ENCODE measurements around the gene CALCR. TPM values are rescaled to one million over a fixed set of nuclear protein-coding genes. Genes with fewer than 3 reads are reported as not detected.

The CALCR gene
- total and polyA plus RNA-seq, 2 of the 4 experiments (the other 2 are of a cell fraction) = not detected

DNA sequence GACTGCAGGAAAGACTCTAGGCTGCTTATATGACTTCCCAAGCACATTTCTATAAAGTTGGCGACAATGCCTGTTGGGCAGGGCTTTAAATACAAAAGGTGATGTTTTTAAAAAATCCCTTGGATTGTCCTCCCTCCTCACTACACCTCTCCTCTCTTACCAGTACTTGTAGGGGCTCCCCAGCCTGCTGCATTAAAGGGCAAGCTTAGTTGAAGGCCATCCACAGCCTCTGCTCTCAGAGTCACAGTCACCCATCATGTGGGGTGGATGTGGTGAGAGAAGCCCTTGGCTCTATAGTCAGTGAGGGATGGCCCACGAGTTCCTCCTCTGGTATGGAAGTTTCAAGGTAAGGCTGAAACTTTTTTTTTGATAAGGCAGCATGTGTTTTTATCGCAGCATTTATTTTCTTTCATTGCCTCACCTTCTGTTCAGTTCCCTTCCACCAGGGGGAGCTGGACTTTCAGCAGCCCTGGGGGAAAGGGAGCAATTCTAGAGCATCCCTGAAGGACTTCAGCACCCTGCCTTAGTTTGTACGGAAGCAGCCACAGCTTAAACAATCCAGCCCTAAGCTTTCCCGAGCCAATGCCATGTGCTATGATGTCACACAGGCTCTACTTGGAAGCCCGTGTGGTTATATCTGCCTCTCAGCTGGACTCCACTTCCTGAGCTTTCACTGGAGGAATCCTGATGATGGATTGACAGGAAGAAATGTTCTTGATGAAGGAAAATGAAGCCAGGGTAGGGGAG is 131.9 kb downstream of the CALCR start:
- Histone ChIP-seq H3K56ac (ENCODE audit: extremely low read depth, insufficient read depth, low read length) (no peak overlapping the region), H4K91ac (ENCODE audit: insufficient read depth, low read depth, low read length) (no peak overlapping the region), H4K20me1 (ENCODE audit: insufficient read depth, low read length) (no peaks in the 10 kb centered on the region), H3K36me3 (ENCODE audit: control insufficient read depth, insufficient read depth, low read length) (no peaks in the 10 kb centered on the region), H3K9ac (ENCODE audit: low read depth, low read length) (no peak overlapping the region), H2AK9ac (replicated peaks; ENCODE audit: low read depth, low read length, poor library complexity) (no peak overlapping the region), H2AFZ (replicated peaks; ENCODE audit: low read length, poor library complexity) (no peak overlapping the region), H3K9me1 (ENCODE audit: insufficient read depth, low read length) (no peaks in the 10 kb centered on the region), H4K8ac (ENCODE audit: low read depth in 2 of 2, low read length in 2 of 2) (no peak overlapping the region), H3K79me1 (ENCODE audit: low read depth in 1 of 2, low read length in 2 of 2) (no peaks in the 10 kb centered on the region), H2BK20ac (ENCODE audit: low read depth, low read length) (no peak overlapping the region), H3K27me3 (ENCODE audit: control insufficient read depth, insufficient read depth, low read length) (no peaks in the 10 kb centered on the region; the same call in 1 of the 2 replicates), H3K4me3 (ENCODE audit: insufficient read depth, low read depth, low read length) (no peak overlapping the region), H2BK15ac (ENCODE audit: low read depth, low read length) (no peak overlapping the region), H2AK5ac (ENCODE audit: low read depth, low read length) (no peak overlapping the region), H3K23ac (ENCODE audit: low read depth, low read length) (no peak overlapping the region), H3K4me2 (ENCODE audit: low read depth, low read length) (no peak overlapping the region), H3K4ac (ENCODE audit: low read depth, low read length) (no peak overlapping the region), H2BK5ac (ENCODE audit: low read depth, low read length, poor library complexity, severe bottlenecking) (no peak overlapping the region), H3K18ac (ENCODE audit: low read depth, low read length) (no peak overlapping the region), H3K9me3 (ENCODE audit: control insufficient read depth, insufficient read depth, low read length) (no peaks in the 10 kb centered on the region), H2BK120ac (ENCODE audit: low read depth, low read length) (no peak overlapping the region), H3K14ac (replicated peaks; ENCODE audit: low read depth, low read length) (no peak overlapping the region), H3K27ac (ENCODE audit: insufficient read depth, low read length) (no peak overlapping the region), H3K4me1 (ENCODE audit: control insufficient read depth, insufficient read depth, low read length) (no peaks in the 10 kb centered on the region), H4K5ac (ENCODE audit: low read depth, low read length) (no peak overlapping the region)
- no TSS peak for BruUV-seq (replicated peaks)
- POLR2A ChIA-PET (ENCODE audit: unreplicated experiment) = no interaction called here
- 0 out of 2 replicates have a peak, but pooled peaks have one; percentile 5 for TF ChIP-seq CEBPB (IDR thresholded peaks at IDR 0.05; ENCODE audit: low read depth, low read length)
- TF ChIP-seq, protein P1, sequence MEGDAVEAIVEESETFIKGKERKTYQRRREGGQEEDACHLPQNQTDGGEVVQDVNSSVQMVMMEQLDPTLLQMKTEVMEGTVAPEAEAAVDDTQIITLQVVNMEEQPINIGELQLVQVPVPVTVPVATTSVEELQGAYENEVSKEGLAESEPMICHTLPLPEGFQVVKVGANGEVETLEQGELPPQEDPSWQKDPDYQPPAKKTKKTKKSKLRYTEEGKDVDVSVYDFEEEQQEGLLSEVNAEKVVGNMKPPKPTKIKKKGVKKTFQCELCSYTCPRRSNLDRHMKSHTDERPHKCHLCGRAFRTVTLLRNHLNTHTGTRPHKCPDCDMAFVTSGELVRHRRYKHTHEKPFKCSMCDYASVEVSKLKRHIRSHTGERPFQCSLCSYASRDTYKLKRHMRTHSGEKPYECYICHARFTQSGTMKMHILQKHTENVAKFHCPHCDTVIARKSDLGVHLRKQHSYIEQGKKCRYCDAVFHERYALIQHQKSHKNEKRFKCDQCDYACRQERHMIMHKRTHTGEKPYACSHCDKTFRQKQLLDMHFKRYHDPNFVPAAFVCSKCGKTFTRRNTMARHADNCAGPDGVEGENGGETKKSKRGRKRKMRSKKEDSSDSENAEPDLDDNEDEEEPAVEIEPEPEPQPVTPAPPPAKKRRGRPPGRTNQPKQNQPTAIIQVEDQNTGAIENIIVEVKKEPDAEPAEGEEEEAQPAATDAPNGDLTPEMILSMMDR (conservative IDR thresholded peaks at IDR 0.05; ENCODE audit: low read depth, low read length) = peak; percentile 52
- TF ChIP-seq MAFK (IDR thresholded peaks at IDR 0.05; ENCODE audit: low read depth, low read length) = no peak
- peak; percentile 27; the same call in 1 of the 2 replicates for TF ChIP-seq SMC3 (IDR thresholded peaks at IDR 0.05; ENCODE audit: low read depth, low read length)
- TF ChIP-seq RAD21 (IDR thresholded peaks at IDR 0.05; ENCODE audit: low read length) = 0 out of 2 replicates have a peak, but pooled peaks have one; percentile 29
- ATAC-seq (ENCODE audit: low read depth) (peak; percentile 63; the same call in 1 of the 2 replicates), DNase-seq (peak; percentile 13)
- intact Hi-C loops (cut with micrococcal nuclease) (loop anchor here (2.0 to 10.0 kb wide), 2 partner anchors 198 to 782 kb away; no protein-coding TSS in a partner anchor), in situ Hi-C loops (cut with MboI; ENCODE audit: low sequenced_read_pairs) (no loop called here), dilution Hi-C loops (cut with HindIII; ENCODE audit: low sequenced_read_pairs, unreplicated experiment) (no loop called here)
- WGBS, 2 experiments (ENCODE audit: extremely low coverage in 2 of 2, insufficient read length in 1 of 2) = 33% methylated on average over 2 of the region's 6 CpGs; no CpG with 5 or more reads in 1 of the 2 experiments
- CTCF ChIA-PET = interaction anchor here (0.5 to 1.0 kb wide), 7 partner anchors 8 to 359 kb away, joined by 3 read pairs; no protein-coding TSS in a partner anchor

Data from IMR-90 (cell line).